Ascending aorta (tissue), 2 donors: Measurements from ENCODE around the gene HSD17B1. TPM values are rescaled to one million over a fixed set of nuclear protein-coding genes. Genes with fewer than 3 reads are reported as not detected.

Experiments
- DNase-seq, 2 donors: peaks; one replicate each; pipeline ENCODE4 v3.0.0-alpha.2; 2019; ENCODE audit warnings: low spot score in 2 of 2
- H3K27ac ChIP-seq, 2 donors: fragments of 200-600 bp; sonication (generic); one replicate each; pipeline ENCODE4 v1.5.1; 2016 to 2017; ENCODE audit warnings: mild to moderate bottlenecking in 1 of 2
- H3K27me3 ChIP-seq: fragments of 200-600 bp; sonication (generic); one replicate; pipeline ENCODE4 v1.5.1; 2017
- H3K36me3 ChIP-seq, 2 donors: fragments of 200-600 bp; sonication (generic); one replicate each; pipeline ENCODE4 v1.5.1; 2016
- H3K4me1 ChIP-seq, 2 donors: fragments of 200-600 bp; sonication (generic); one replicate each; pipeline ENCODE4 v1.5.1; 2016 to 2017; ENCODE audit warnings: mild to moderate bottlenecking in 1 of 2
- H3K4me3 ChIP-seq, 2 donors: fragments of 200-600 bp; sonication (generic); one replicate each; pipeline ENCODE4 v1.5.1; 2016 to 2017; ENCODE audit warnings: mild to moderate bottlenecking in 1 of 2
- H3K9me3 ChIP-seq, 2 donors: fragments of 200-600 bp; sonication (generic); one replicate each; pipeline ENCODE4 v1.5.1; 2016
- intact Hi-C: fragments of 100-400 bp; cut with DNase I; formaldehyde crosslinking; loops from one replicate; pipeline ENCODE4 v1.15.1; 2023
- total RNA-seq: library from RNA; depleted of rRNA; stranded (reverse); fragments of >200 nt; gene quantifications from one replicate; pipeline ENCODE4 v1.1.0, GENCODE V29; 2016
- TF ChIP-seq, protein P1 (sequence below), 3 experiments: fragments of 200-600 bp in 2 of 3; fragments of 450-650 bp in 1 of 3; sonication (generic) in 2 of 3; IDR thresholded peaks; one replicate each; pipeline ENCODE4 v1.5.1; 2016 to 2019; ENCODE audit warnings: antibody characterized with exemption in 3 of 3, mild to moderate bottlenecking in 1 of 3, moderate library complexity in 1 of 3

HSD17B1 gene
- total RNA-seq, 1 donor from 2014 or later = not detected

DNA sequence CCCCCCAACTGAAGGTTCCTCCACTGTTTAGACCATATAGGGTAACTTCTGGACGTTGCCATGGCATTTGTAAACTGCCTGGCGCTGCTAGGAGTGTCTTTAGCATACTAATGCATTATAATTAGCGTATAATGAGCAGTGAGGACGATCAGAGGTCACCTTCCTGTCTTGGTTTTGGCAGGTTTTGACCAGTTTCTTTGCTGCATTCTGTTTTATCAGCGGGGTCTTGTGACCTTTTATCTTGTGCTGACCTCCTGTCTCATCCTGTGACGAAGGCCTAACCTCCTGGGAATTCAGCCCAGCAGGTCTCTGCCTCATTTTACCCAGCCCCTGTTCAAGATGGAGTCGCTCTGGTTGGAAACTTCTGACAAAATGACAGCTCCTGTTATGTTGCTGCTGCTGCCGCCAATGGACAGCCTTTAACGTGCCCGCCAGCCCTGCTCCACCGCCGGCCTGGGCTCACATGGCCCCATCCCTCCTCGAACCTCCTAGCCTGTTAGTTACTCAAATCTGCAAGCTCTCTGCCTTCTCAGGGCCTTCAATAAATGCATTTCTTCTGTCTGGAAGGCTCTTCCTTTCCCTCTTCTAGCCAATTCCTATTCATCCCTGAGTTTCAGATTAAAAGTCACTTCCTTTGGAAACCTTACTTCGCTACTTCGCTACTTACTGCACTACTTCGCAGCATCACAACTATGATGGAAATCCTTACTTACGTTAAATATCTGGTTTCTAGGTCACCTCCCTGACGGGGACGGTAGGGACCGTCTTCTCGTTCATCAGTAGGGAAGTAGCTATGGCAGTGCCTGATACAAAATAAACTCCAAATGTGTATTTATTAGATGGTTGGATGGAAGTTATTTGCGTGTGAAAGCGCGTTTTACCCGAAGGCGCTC lies 17.3 kb upstream of the HSD17B1 start:
- Histone ChIP-seq H3K9me3 (no peaks in the 10 kb centered on the region), H3K4me1 (peaks cover 14 to 26% of the 10 kb centered on the region in 2 donors), H3K4me3 (peak overlapping the region; percentile 72 to 79), H3K36me3 (peaks cover 12 to 20% of the 10 kb centered on the region in 2 donors), H3K27ac (peak overlapping the region; percentile 89 to 90), H3K27me3 (no peaks in the 10 kb centered on the region)
- DNase-seq = no peak
- TF ChIP-seq, protein P1, sequence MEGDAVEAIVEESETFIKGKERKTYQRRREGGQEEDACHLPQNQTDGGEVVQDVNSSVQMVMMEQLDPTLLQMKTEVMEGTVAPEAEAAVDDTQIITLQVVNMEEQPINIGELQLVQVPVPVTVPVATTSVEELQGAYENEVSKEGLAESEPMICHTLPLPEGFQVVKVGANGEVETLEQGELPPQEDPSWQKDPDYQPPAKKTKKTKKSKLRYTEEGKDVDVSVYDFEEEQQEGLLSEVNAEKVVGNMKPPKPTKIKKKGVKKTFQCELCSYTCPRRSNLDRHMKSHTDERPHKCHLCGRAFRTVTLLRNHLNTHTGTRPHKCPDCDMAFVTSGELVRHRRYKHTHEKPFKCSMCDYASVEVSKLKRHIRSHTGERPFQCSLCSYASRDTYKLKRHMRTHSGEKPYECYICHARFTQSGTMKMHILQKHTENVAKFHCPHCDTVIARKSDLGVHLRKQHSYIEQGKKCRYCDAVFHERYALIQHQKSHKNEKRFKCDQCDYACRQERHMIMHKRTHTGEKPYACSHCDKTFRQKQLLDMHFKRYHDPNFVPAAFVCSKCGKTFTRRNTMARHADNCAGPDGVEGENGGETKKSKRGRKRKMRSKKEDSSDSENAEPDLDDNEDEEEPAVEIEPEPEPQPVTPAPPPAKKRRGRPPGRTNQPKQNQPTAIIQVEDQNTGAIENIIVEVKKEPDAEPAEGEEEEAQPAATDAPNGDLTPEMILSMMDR (IDR thresholded peaks at IDR 0.05) = no peak
- intact Hi-C loops = loop anchor here (1.0 to 5.0 kb wide), 5 partner anchors 19 to 113 kb away; partner anchors contain the start of genes CAVIN1, COASY and PSMC3IP

DNA sequence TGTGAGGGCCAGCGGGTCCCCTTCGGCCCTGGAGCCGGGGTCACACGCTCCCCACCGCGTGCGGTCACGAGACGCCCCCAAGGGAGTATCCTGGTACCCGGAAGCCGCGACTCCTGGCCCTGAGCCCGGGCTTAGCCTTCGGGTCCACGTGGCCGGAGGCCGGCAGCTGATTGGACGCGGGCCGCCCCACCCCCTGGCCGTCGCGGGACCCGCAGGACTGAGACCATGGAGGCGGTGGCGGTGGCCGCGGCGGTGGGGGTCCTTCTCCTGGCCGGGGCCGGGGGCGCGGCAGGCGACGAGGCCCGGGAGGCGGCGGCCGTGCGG lies 16.7 kb upstream of the HSD17B1 start, which contains the start of gene NAGLU:
Gene NAGLU, plus strand, starts transcription at position 194 of the 324 bp plus-strand sequence. Its CDS starts 32 bp downstream, at position 226.
- intact Hi-C loops = loop anchor here (1.0 to 5.0 kb wide), 5 partner anchors 19 to 114 kb away; partner anchors contain the start of genes CAVIN1, COASY and PSMC3IP
- peaks cover 16 to 25% of the 10 kb centered on the region in 2 donors for H3K36me3 ChIP-seq
- H3K9me3 ChIP-seq = no peaks in the 10 kb centered on the region
- H3K27ac ChIP-seq = peak within 1 kb of the TSS; percentile 89 to 90
- H3K4me1 ChIP-seq = peaks cover 14 to 23% of the 10 kb centered on the region in 2 donors
- H3K27me3 ChIP-seq = no peaks in the 10 kb centered on the region
- H3K4me3 ChIP-seq = peak within 1 kb of the TSS; percentile 72 to 79
- TF ChIP-seq, protein P1 (IDR thresholded peaks at IDR 0.05) = no peak
- DNase-seq = peak; percentile 83 to 97

DNA sequence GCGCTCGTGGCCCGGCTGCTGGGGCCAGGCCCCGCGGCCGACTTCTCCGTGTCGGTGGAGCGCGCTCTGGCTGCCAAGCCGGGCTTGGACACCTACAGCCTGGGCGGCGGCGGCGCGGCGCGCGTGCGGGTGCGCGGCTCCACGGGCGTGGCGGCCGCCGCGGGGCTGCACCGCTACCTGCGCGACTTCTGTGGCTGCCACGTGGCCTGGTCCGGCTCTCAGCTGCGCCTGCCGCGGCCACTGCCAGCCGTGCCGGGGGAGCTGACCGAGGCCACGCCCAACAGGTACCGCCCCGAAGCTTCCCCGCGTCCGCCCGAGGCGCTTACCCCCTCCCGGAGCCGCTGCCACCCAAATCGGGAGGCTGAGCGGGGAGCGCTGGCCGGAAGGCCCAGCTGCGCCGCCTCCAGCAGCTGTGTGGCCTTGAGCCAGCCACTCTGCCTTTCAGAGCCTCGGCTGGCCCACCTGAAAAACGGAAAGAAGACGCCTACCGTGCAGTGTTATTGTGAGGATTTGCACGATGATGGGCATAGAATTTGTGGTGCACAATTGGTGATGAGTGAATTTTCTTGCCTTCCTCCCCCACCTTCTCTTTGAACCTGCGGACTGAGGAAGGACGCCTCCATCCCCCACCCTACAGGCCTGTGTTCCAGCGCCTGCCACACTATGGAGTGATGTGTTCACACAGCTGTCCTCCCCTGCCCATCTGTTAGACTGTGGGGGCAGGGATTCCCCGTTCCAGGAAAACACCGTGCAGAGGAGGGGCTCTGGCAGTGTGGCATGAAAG lies 16.2 kb upstream of the HSD17B1 start:
- TF ChIP-seq, protein P1 (IDR thresholded peaks at IDR 0.05) = peak in 1 of 3 experiments; percentile 46
- no peaks in the 10 kb centered on the region for H3K27me3 ChIP-seq
- peaks cover 14 to 17% of the 10 kb centered on the region in 2 donors for H3K4me1 ChIP-seq
- intact Hi-C loops = loop anchor here (1.0 to 5.0 kb wide), 5 partner anchors 18 to 114 kb away; partner anchors contain the start of genes CAVIN1, COASY and PSMC3IP
- H3K27ac ChIP-seq = peak overlapping the region; percentile 89 to 90
- peak overlapping the region; percentile 72 to 79 for H3K4me3 ChIP-seq
- peaks cover 18 to 30% of the 10 kb centered on the region in 2 donors for H3K36me3 ChIP-seq
- H3K9me3 ChIP-seq = no peaks in the 10 kb centered on the region
- DNase-seq = peak; percentile 63 to 91

DNA sequence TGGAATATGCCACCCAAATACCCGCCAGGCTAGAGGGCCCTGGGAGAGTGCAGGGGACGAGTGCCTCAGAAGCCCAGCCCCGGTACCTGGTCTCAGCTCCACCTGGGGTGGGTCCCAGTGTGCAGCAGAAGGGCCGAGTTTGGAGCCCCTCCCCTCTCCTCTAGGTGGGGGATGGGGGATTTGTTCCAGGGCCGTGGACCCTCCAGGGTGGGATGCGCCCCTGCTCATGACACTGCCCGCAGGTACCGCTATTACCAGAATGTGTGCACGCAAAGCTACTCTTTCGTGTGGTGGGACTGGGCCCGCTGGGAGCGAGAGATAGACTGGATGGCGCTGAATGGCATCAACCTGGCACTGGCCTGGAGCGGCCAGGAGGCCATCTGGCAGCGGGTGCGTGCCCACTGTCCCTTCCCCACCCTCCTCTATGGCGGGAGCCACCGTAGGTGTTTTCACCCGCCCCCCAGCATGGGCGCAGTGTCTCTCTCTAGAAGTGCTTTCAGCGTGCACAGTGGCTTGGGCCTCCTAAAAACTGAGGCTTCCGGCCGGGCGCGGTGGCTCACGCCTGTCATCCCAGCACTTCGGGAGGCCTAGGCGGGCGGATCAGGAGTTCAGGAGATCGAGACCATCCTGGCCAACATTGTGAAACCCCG lies 15.4 kb upstream of the HSD17B1 start:
- Histone ChIP-seq H3K9me3 (no peaks in the 10 kb centered on the region), H3K4me3 (peak overlapping the region; percentile 72 to 79), H3K27ac (peak overlapping the region; percentile 89 to 90), H3K4me1 (peaks cover 14 to 15% of the 10 kb centered on the region in 2 donors), H3K36me3 (peaks cover 23 to 38% of the 10 kb centered on the region in 2 donors), H3K27me3 (no peaks in the 10 kb centered on the region)
- TF ChIP-seq, protein P1 (IDR thresholded peaks at IDR 0.05) = no peak
- DNase-seq = no peak
- intact Hi-C loops = loop anchor here (2.0 to 5.0 kb wide), 3 partner anchors 18 to 115 kb away; partner anchors contain the start of genes CAVIN1 and PSMC3IP
